ENCODE results near the gene EIF2AK2. TPM values are rescaled to one million over a fixed set of nuclear protein-coding genes. Genes with fewer than 3 reads are reported as not detected.

EIF2AK2 gene
- total RNA-seq, 1 experiment from 2014 or later, result 18.5 TPM

Other genes starting within 250 kb of the EIF2AK2 start
- gene STRN, start 190.4 kb downstream of the EIF2AK2 start, total RNA-seq (2014; rRNA removed; shearing (Covaris generic)), result 4.0 and 4.3 TPM in 2 replicates
- 1.4 and 1.6 TPM in 2 replicates for gene HEATR5B, start 72.6 kb downstream of the EIF2AK2 start, total RNA-seq (2014; rRNA removed; shearing (Covaris generic))
- gene GPATCH11, start 72.5 kb downstream of the EIF2AK2 start, total RNA-seq (2014; rRNA removed; shearing (Covaris generic)), result 3.3 and 3.4 TPM in 2 replicates
- gene SULT6B1, start 31.7 kb upstream of the EIF2AK2 start, total RNA-seq (2014; rRNA removed; shearing (Covaris generic)), result 0.66 TPM in 1 of 2 replicates, not detected in the other
- 7.2 and 8.8 TPM in 2 replicates for gene CEBPZOS, start 39.5 kb upstream of the EIF2AK2 start, total RNA-seq (2014; rRNA removed; shearing (Covaris generic))
- 9.1 and 15.6 TPM in 2 replicates for gene CEBPZ, start 74.6 kb upstream of the EIF2AK2 start, total RNA-seq (2014; rRNA removed; shearing (Covaris generic))
- gene NDUFAF7, start 74.7 kb upstream of the EIF2AK2 start, total RNA-seq (2014; rRNA removed; shearing (Covaris generic)), result 2.7 and 2.9 TPM in 2 replicates
- gene PRKD3, start 167.9 kb upstream of the EIF2AK2 start, total RNA-seq (2014; rRNA removed; shearing (Covaris generic)), result 10.0 and 10.8 TPM in 2 replicates
- 0.90 TPM in 1 of 2 replicates, not detected in the other for gene QPCT, start 187.7 kb upstream of the EIF2AK2 start, total RNA-seq (2014; rRNA removed; shearing (Covaris generic))